ENCODE data around the gene SLC6A17. TPM values are rescaled to one million over a fixed set of nuclear protein-coding genes. Genes with fewer than 3 reads are reported as not detected.

The SLC6A17 gene
- total RNA-seq, 6 experiments from 2014 or later, result not detected

GRCh38 chr1:110187139-110187890 is 37.0 kb downstream of the SLC6A17 start:
- Histone ChIP-seq H3K27me3 (no peaks in the 10 kb centered on the region), H3K36me3 (no peaks in the 10 kb centered on the region), H3K4me3 (no peak overlapping the region), H3K4me1 (peaks cover 0 to 11% (median 0%) of the 10 kb centered on the region in 4 donors), H3K9me3 (no peaks in the 10 kb centered on the region), H3K27ac (no peak overlapping the region)
- WGBS (ENCODE audit: insufficient coverage, low coverage, low lambda C conversion rate, missing lambda C conversion rate), result 81% methylated on average over 10 of the region's 10 CpGs
- intact Hi-C loops (cut with DNase I), result no loop called here
- TF ChIP-seq CTCF (IDR thresholded peaks at IDR 0.05), result no peak
- no peak for ATAC-seq
- DNase-seq, result no peak

GRCh38 chr1:110188035-110188618 is 37.8 kb downstream of the SLC6A17 start:
- TF ChIP-seq CTCF (IDR thresholded peaks at IDR 0.05) (no peak), POLR2A (IDR thresholded peaks at IDR 0.05) (no peak)
- 53% methylated on average over 6 of the region's 6 CpGs for whole genome bisulfite sequencing (ENCODE audit: insufficient coverage, low coverage, low lambda C conversion rate, missing lambda C conversion rate)
- no peak overlapping the region for H3K27ac ChIP-seq
- no peaks in the 10 kb centered on the region for H3K36me3 ChIP-seq
- peaks cover 0 to 11% (median 0%) of the 10 kb centered on the region in 4 donors for H3K4me1 ChIP-seq
- DNase-seq (no peak), ATAC-seq (no peak)
- H3K27me3 ChIP-seq, result no peaks in the 10 kb centered on the region
- H3K9me3 ChIP-seq, result no peaks in the 10 kb centered on the region
- H3K4me3 ChIP-seq, result no peak overlapping the region
- intact Hi-C loops (cut with DNase I), result no loop called here

GRCh38 chr1:110189181-110189580 is 38.9 kb downstream of the SLC6A17 start:
- no peaks in the 10 kb centered on the region for H3K36me3 ChIP-seq
- intact Hi-C loops (cut with DNase I), result no loop called here

GRCh38 chr1:110190282-110190929 is 40.1 kb downstream of the SLC6A17 start:
- intact Hi-C loops (cut with DNase I), result no loop called here
- H3K27ac ChIP-seq, result no peak overlapping the region
- 20% methylated on average over 6 of the region's 8 CpGs for WGBS (ENCODE audit: insufficient coverage, low coverage, low lambda C conversion rate, missing lambda C conversion rate)
- no peaks in the 10 kb centered on the region for H3K27me3 ChIP-seq
- H3K9me3 ChIP-seq, result no peaks in the 10 kb centered on the region
- H3K4me3 ChIP-seq, result no peak overlapping the region
- peak; percentile 63 to 76 (median 66) for DNase-seq
- TF ChIP-seq CTCF (IDR thresholded peaks at IDR 0.05) (no peak), POLR2A (IDR thresholded peaks at IDR 0.05) (no peak)
- no peaks in the 10 kb centered on the region for H3K36me3 ChIP-seq
- peaks cover 0 to 11% (median 0%) of the 10 kb centered on the region in 4 donors for H3K4me1 ChIP-seq
- ATAC-seq, result peak; percentile 60 to 90 (median 82)

More at GRCh38 chr1:110189181-110189580, 38.9 kb downstream of the SLC6A17 start:
- no peaks in the 10 kb centered on the region for H3K9me3 ChIP-seq
- ATAC-seq, result no peak
- H3K27ac ChIP-seq, result no peak overlapping the region
- DNase-seq, result no peak
- no peak for TF ChIP-seq POLR2A (IDR thresholded peaks at IDR 0.05)
- peaks cover 0 to 11% (median 0%) of the 10 kb centered on the region in 4 donors for H3K4me1 ChIP-seq
- H3K4me3 ChIP-seq, result no peak overlapping the region
- H3K27me3 ChIP-seq, result no peaks in the 10 kb centered on the region
- 71% methylated on average over 4 of the region's 6 CpGs for WGBS (ENCODE audit: insufficient coverage, low coverage, low lambda C conversion rate, missing lambda C conversion rate)

- Histone ChIP-seq H3K36me3 (no peaks in the 10 kb centered on the region), H3K27me3 (no peaks in the 10 kb centered on the region), H3K27ac (no peak overlapping the region), H3K4me1 (peaks cover 0 to 11% (median 0%) of the 10 kb centered on the region in 4 donors), H3K4me3 (no peak overlapping the region), H3K9me3 (no peaks in the 10 kb centered on the region)
- intact Hi-C loops (cut with DNase I), result no loop called here
- ATAC-seq (no peak), DNase-seq (no peak)
- 68% methylated on average over 4 of the region's 8 CpGs for WGBS (ENCODE audit: insufficient coverage, low coverage, low lambda C conversion rate, missing lambda C conversion rate)
- no peak for TF ChIP-seq CTCF (IDR thresholded peaks at IDR 0.05)
- no peak for TF ChIP-seq POLR2A (IDR thresholded peaks at IDR 0.05)
Measured at GRCh38 chr1:110192541-110192940, 42.2 kb downstream of the SLC6A17 start.

Measured in right lobe of liver (tissue), 6 donors.